ENCODE measurements around the gene PRTN3.
A peak's percentile ranks its signal among the peaks of the same experiment; 100 is the strongest.

The PRTN3 gene

GRCh38 chr19:862581-863314 lies 21.9 kb downstream of the PRTN3 start:
- ATAC-seq, result peak; percentile 61
- TF ChIP-seq ZNF70 (CRISPR knock-in tag; IDR thresholded peaks at IDR 0.05) (no peak), ZNF8 (CRISPR knock-in tag; IDR thresholded peaks at IDR 0.05) (no peak)

- TF ChIP-seq PATZ1 (CRISPR knock-in tag; IDR thresholded peaks at IDR 0.05; ENCODE audit: borderline replicate concordance) (no peak), ISL1 (CRISPR knock-in tag; IDR thresholded peaks at IDR 0.05) (no peak), OSR1 (CRISPR knock-in tag; IDR thresholded peaks at IDR 0.05) (no peak), POU6F1 (CRISPR knock-in tag; IDR thresholded peaks at IDR 0.05; ENCODE audit: borderline replicate concordance, low read depth) (no peak), ZFP3 (CRISPR knock-in tag; IDR thresholded peaks at IDR 0.05) (no peak), CREB5 (CRISPR knock-in tag; IDR thresholded peaks at IDR 0.05; ENCODE audit: low read depth) (no peak), PPARA (CRISPR knock-in tag; IDR thresholded peaks at IDR 0.05; ENCODE audit: borderline replicate concordance) (no peak), RARB (CRISPR knock-in tag; IDR thresholded peaks at IDR 0.05) (no peak), TOX (CRISPR knock-in tag; IDR thresholded peaks at IDR 0.05; ENCODE audit: borderline replicate concordance) (no peak), ZNF8 (CRISPR knock-in tag; IDR thresholded peaks at IDR 0.05) (no peak), BACH2 (CRISPR knock-in tag; IDR thresholded peaks at IDR 0.05; ENCODE audit: borderline replicate concordance) (no peak), ZNF565 (CRISPR knock-in tag; conservative IDR thresholded peaks at IDR 0.05; ENCODE audit: low read depth) (no peak), SNAI2 (CRISPR knock-in tag; IDR thresholded peaks at IDR 0.05) (no peak), ESRRG (CRISPR knock-in tag; IDR thresholded peaks at IDR 0.05) (no peak), ARNTL (CRISPR knock-in tag; IDR thresholded peaks at IDR 0.05; ENCODE audit: borderline replicate concordance, low read depth) (no peak), TCF4 (CRISPR knock-in tag; IDR thresholded peaks at IDR 0.05; ENCODE audit: borderline replicate concordance) (no peak), CSDC2 (CRISPR knock-in tag; IDR thresholded peaks at IDR 0.05) (no peak), ZC3H10 (CRISPR knock-in tag; IDR thresholded peaks at IDR 0.05) (no peak)
- no peak for ATAC-seq
Measured at GRCh38 chr19:863315-863620, 22.5 kb downstream of the PRTN3 start.

- ATAC-seq, result no peak
- TF ChIP-seq TCF4 (CRISPR knock-in tag; IDR thresholded peaks at IDR 0.05; ENCODE audit: borderline replicate concordance) (no peak), POU6F1 (CRISPR knock-in tag; IDR thresholded peaks at IDR 0.05; ENCODE audit: borderline replicate concordance, low read depth) (no peak), CSRNP3 (CRISPR knock-in tag; IDR thresholded peaks at IDR 0.05) (no peak), ISL1 (CRISPR knock-in tag; IDR thresholded peaks at IDR 0.05) (no peak), CREB5 (CRISPR knock-in tag; IDR thresholded peaks at IDR 0.05; ENCODE audit: low read depth) (no peak), ZNF8 (CRISPR knock-in tag; IDR thresholded peaks at IDR 0.05) (no peak), ZFP3 (CRISPR knock-in tag; IDR thresholded peaks at IDR 0.05) (no peak), OSR1 (CRISPR knock-in tag; IDR thresholded peaks at IDR 0.05) (no peak), CSDC2 (CRISPR knock-in tag; IDR thresholded peaks at IDR 0.05) (no peak), ESRRG (CRISPR knock-in tag; IDR thresholded peaks at IDR 0.05) (no peak)
Measured at GRCh38 chr19:866769-867300, 26.0 kb downstream of the PRTN3 start.
